CD8-positive, alpha-beta memory T cell (primary cell): ENCODE measurements around the gene ACD. TPM values are rescaled to one million over a fixed set of nuclear protein-coding genes. Genes with fewer than 3 reads are reported as not detected.

Experiments
- polyA plus RNA-seq: library from polyadenylated mRNA; unstranded; fragments of 300-500 nt; fragmentation: Illumina TruSeq; gene quantifications from one replicate; pipeline ENCODE4 v1.2.3, GENCODE V29; 2021
- total RNA-seq, 2 experiments: library from RNA; stranded (reverse); gene quantifications; one replicate each; pipeline ENCODE4 v1.2.3, GENCODE V29; 2021

The ACD gene
- total and polyA plus RNA-seq, 3 experiments from 2014 or later = 55.6 to 81.7 (median 79.1) TPM

Other genes with a start within 250 kb of the ACD start
- gene ZDHHC1, start 243.8 kb downstream of the ACD start, total RNA-seq = 1 to 10 TPM; 1.3 TPM
- gene ZDHHC1, start 243.8 kb downstream of the ACD start, polyA plus RNA-seq = 0.60 TPM
- gene HSD11B2, start 229.1 kb downstream of the ACD start, total RNA-seq = 1 to 10 TPM; 1.1 to 1.5 TPM
- gene HSD11B2, start 229.1 kb downstream of the ACD start, polyA plus RNA-seq = not detected
- 10 to 100 TPM; 49.3 to 57.6 TPM for gene ATP6V0D1, start 179.1 kb downstream of the ACD start, total RNA-seq
- gene ATP6V0D1, start 179.1 kb downstream of the ACD start, polyA plus RNA-seq = 107 TPM
- gene AGRP, start 176.7 kb downstream of the ACD start, total RNA-seq = not detected
- gene AGRP, start 176.7 kb downstream of the ACD start, polyA plus RNA-seq = not detected
- gene RIPOR1, start 131.4 kb downstream of the ACD start, total RNA-seq = 10 to 100 TPM; 23.2 to 27.4 TPM
- gene RIPOR1, start 131.4 kb downstream of the ACD start, polyA plus RNA-seq = 6.1 TPM
- 10 to 100 TPM; 65.4 to 67.4 TPM for gene CTCF, start 97.7 kb downstream of the ACD start, total RNA-seq
- gene CTCF, start 97.7 kb downstream of the ACD start, polyA plus RNA-seq = 66.4 TPM
- 100 to 1,000 TPM; 124 to 139 TPM for gene CARMIL2, start 15.1 kb downstream of the ACD start, total RNA-seq
- 24.5 TPM for gene CARMIL2, start 15.1 kb downstream of the ACD start, polyA plus RNA-seq
- 10 to 100 TPM; 16.7 to 18.3 TPM for gene PARD6A, start 700 bp upstream of the ACD start, total RNA-seq
- 14.7 TPM for gene PARD6A, start 700 bp upstream of the ACD start, polyA plus RNA-seq
- gene ENKD1, start 6.5 kb upstream of the ACD start, total RNA-seq = 10 to 100 TPM; 15.1 to 15.6 TPM
- 1.7 TPM for gene ENKD1, start 6.5 kb upstream of the ACD start, polyA plus RNA-seq
- 1 to 10 TPM in 1 of 2 experiments, under 1 TPM in 1; 0.79 to 1.9 TPM for gene C16orf86, start 6.6 kb upstream of the ACD start, total RNA-seq
- 2.7 TPM for gene C16orf86, start 6.6 kb upstream of the ACD start, polyA plus RNA-seq
- 10 to 100 TPM; 21.3 to 23.7 TPM for gene GFOD2, start 59.1 kb upstream of the ACD start, total RNA-seq
- gene GFOD2, start 59.1 kb upstream of the ACD start, polyA plus RNA-seq = 11.2 TPM
- 10 to 100 TPM; 18.9 to 20.0 TPM for gene RANBP10, start 146.3 kb upstream of the ACD start, total RNA-seq
- gene RANBP10, start 146.3 kb upstream of the ACD start, polyA plus RNA-seq = 11.1 TPM
- gene TSNAXIP1, start 146.6 kb upstream of the ACD start, total RNA-seq = 1 to 10 TPM; 1.2 to 1.5 TPM
- gene TSNAXIP1, start 146.6 kb upstream of the ACD start, polyA plus RNA-seq = 0.13 TPM
- 10 to 100 TPM; 52.6 to 55.1 TPM for gene THAP11, start 182.1 kb upstream of the ACD start, total RNA-seq
- 153 TPM for gene THAP11, start 182.1 kb upstream of the ACD start, polyA plus RNA-seq
- 100 to 1,000 TPM; 181 TPM for gene NUTF2, start 186.7 kb upstream of the ACD start, total RNA-seq
- gene NUTF2, start 186.7 kb upstream of the ACD start, polyA plus RNA-seq = 129 TPM
- 10 to 100 TPM; 56.5 to 58.6 TPM for gene CENPT, start 187.4 kb upstream of the ACD start, total RNA-seq
- 14.3 TPM for gene CENPT, start 187.4 kb upstream of the ACD start, polyA plus RNA-seq
- gene EDC4, start 212.8 kb upstream of the ACD start, total RNA-seq = 100 to 1,000 TPM; 105 to 108 TPM
- gene EDC4, start 212.8 kb upstream of the ACD start, polyA plus RNA-seq = 30.1 TPM
- gene NRN1L, start 224.6 kb upstream of the ACD start, total RNA-seq = under 1 TPM in 1 of 2 experiments, not detected in 1; 0.97 TPM
- gene NRN1L, start 224.6 kb upstream of the ACD start, polyA plus RNA-seq = 0.83 TPM
- gene PSKH1, start 233.0 kb upstream of the ACD start, total RNA-seq = 10 to 100 TPM; 13.6 to 14.5 TPM
- gene PSKH1, start 233.0 kb upstream of the ACD start, polyA plus RNA-seq = 27.0 TPM